Activated CD4-positive, alpha-beta T cell treated with anti-CD3 and anti-CD28 coated beads for 24 hours (primary cell): ENCODE measurements around the gene SULT1A1.
"Not testable (repeated sequence)": the region's sequence is repeated elsewhere in the genome, so short reads cannot be mapped to it uniquely, and the experiment has no call there.

Source experiments
- DNase-seq, 2 donors: peaks; one replicate each; pipeline ENCODE4 v3.0.0-alpha.2; 2020; ENCODE audit warnings: low read depth in 2 of 2

SULT1A1 gene

GRCh38 chr16:28608867-28609596, 812 bp downstream of the SULT1A1 start:
- not testable (repeated sequence) for DNase-seq

- not testable (repeated sequence) for DNase-seq
Measured at GRCh38 chr16:28608496-28608808, 1.4 kb downstream of the SULT1A1 start.

DNA sequence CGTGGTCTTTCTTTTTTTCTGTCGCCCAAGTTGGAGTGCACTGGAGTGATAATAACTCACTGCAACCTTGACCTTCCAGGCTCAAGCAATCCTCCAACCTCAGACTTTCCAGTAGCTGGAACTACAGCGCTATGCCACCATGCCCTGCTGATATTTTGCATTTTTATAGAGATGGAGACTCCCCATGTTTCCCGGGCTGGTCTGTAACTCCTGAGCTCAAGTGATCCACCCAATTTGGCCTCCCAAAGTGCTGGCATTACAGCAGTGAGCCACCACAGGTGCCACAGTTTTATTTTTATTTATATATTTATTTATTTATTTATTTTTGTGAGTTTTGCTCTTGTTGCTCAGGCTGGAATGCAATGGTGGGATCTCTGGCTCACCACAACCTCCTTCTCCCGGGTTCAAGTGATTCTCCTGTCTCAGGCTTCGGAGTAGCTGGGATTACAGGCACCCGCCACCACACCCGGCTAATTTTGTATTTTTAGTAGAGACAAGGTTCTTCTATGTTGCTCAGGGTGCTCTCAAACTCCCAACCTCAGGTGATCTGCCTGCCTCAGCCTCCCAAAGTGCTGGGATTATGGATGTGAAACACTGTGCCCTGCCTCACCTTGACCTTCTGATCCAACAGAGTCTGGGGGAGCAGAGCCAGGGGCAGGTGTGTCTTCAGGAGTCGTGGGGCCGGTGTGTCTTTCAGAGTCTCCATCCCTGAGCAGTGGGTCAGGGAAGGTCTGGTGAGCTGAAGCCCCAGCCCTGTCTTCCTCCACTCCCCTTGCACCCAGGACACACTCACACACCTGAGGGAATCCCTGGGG, 2.0 kb downstream of the SULT1A1 start:
- DNase-seq: not testable (repeated sequence)

GRCh38 chr16:28607116-28607623, 2.7 kb downstream of the SULT1A1 start:
- no peak for DNase-seq

- DNase-seq: no peak
Measured at GRCh38 chr16:28606291-28607115, 3.3 kb downstream of the SULT1A1 start.

GRCh38 chr16:28604186-28604565, 5.7 kb downstream of the SULT1A1 start:
- no peak for DNase-seq

GRCh38 chr16:28603381-28604185, 6.3 kb downstream of the SULT1A1 start:
- DNase-seq: no peak

DNA sequence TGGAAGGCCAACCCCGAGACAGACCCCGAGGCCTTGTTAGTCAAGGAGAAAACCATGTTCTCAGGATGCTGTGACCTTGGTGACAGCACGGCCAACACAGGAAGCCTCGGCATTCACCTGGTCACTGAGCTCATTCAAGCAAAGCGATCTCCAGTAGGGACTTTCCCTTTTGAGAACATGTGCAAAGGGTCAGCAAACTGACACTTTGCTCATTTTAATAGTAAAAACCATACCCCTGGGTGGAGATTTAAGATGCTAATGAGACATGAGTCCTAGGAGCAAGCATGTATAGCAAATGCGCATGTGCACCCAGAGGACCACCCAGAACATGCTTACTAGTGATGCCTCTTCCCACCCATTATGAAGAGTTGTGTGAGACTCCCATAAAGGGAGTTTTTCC, 7.3 kb downstream of the SULT1A1 start:
- DNase-seq: no peak

DNA sequence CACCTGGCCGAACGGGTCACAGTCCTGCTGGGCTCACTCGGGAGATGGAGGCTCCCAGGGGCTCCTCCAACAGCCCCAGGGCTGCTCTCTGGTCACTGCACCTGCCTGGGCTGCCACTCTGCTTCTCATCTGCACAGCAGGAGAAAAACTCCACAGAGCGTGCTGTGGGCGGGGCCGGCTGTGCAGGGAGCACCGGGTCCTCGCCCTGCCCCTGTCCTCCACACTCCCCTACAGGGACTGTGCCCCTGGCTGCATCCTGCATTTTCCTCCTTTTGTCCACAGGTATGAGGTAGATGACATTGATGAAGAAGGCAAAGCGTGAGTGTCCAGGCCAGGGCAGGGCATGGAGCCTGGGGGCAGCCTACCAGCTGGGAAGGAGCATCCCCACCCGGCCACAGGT, 7.8 kb downstream of the SULT1A1 start:
- not testable (repeated sequence) for DNase-seq

GRCh38 chr16:28601589-28601988, 8.3 kb downstream of the SULT1A1 start:
- DNase-seq: not testable (repeated sequence)

GRCh38 chr16:28600965-28601364, 8.9 kb downstream of the SULT1A1 start:
- not testable (repeated sequence) for DNase-seq

- DNase-seq: not testable (repeated sequence)
Measured at GRCh38 chr16:28599377-28600285, 10.2 kb downstream of the SULT1A1 start.

DNA sequence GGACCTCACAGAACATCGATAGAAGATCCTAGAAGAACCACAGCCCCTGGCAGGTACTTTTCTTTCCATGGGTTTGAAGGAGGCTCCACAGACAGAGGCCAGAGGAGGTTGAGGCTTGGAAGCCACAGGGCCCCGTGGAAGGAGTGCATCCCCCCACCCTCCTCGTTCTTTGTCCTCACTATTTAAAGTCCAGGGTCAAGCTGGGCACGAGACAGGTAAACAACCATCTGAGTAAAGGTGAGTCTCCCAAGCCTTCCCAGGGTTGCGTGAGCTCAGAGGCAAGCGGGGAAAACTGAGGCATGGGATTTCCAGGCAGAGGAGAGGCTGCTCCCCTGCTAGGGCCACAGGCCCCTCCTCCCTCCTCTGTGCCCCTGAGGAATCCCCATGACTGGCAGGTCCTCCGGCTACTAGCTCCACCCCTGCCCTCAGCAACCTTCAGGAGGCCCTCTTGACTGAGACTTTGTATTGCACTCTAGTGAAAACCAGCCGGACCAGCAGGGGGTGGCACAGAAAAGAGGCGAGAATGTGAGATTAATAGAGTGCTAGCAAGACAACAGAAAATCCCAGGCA, 12.1 kb downstream of the SULT1A1 start:
- DNase-seq: no peak

DNA sequence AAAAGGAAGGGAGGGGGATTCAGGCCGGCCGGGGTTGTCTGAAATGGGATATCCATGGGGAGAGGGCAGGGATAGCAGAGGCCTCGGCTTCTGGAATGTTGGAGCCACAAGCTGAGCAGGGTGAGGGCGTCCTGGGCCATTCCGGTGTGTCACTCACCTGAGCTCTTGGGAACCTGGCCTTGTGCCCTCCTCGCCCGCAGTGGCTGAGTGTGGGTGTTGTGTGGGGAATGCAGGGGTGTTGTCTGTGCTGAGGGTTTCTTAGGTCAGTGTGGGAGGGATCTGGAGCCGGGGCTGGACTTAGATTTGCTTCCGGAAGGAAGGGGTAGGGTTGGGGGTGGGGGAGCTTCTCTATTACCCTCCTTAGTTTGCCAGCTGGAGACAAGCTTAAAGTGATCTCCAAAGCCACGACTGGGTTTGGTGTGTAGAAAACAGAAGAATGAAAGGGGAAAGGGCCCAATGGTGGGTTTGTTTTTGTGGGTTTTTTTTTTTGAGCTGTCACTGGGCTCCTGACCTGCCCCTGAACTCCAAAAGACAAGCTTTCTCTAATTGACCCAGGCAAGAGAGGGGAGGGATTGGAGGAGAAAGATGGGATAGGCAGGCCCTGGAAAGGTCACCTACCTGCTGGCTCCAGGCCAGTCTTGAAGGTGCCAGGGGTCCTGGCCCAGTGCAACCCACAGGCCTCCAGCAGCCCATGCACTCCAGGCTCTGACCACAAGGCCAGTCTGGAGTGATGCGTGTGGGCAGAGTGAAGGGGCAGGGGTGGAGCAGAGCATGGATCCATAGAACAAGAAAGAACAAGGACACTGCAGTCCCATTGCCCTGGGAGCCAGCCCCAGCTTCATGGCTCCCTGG, 12.8 kb downstream of the SULT1A1 start, which contains the start of gene SULT1A2:
SULT1A2 (minus strand) TSS at position 211 of the 852 bp plus-strand sequence. CDS start 1,120 bp downstream, outside the sequence.
- DNase-seq: no peak

DNA sequence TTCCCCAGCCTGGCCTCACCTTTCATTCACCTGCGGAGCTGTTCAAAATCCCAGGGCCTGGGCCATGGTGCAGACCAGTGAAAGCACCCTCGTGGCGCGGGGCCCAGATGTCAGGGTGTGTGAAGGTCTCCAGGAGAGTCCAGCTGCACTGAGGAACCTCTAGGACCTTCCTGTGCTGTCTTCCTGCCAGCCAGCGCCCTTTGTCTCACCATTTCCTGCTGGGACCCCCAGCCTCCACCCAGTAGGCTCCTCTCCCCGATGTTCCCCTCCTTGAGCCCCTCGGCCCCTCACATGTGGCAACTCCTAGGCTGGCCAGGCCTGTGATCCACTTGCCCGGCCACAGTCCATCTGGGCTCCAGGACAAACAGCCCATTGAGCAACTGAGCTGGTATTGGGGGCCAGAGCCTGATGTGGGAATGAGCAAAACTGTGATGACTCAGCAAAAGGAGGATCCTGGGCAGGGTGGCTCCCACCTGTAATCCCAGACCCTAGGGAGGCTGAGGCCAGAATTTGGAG, 13.7 kb downstream of the SULT1A1 start:
- DNase-seq: no peak

DNA sequence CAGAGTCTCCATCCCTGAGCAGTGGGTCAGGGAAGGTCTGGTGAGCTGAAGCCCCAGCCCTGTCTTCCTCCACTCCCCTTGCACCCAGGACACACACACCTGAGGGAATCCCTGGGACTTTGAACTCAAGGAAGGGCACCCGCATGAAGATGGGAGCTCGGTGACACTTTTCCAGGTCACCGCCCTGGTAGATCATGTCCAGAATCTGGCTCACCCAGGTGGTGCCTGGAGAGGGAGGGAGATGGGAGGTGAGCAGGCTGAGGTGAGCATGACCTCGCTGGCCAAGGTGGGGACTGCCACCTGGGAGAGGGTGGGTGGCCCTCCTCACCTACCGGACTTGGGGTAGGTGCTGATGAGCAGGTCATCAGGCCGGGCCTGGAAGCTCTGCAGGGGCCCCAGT, 14.4 kb downstream of the SULT1A1 start:
- DNase-seq: not testable (repeated sequence)

GRCh38 chr16:28592979-28593553, 16.8 kb downstream of the SULT1A1 start:
- no peak for DNase-seq

- DNase-seq: no peak
Measured at GRCh38 chr16:28592511-28592910, 17.3 kb downstream of the SULT1A1 start.
